ENCODE data around the gene STS.

The STS gene

DNA sequence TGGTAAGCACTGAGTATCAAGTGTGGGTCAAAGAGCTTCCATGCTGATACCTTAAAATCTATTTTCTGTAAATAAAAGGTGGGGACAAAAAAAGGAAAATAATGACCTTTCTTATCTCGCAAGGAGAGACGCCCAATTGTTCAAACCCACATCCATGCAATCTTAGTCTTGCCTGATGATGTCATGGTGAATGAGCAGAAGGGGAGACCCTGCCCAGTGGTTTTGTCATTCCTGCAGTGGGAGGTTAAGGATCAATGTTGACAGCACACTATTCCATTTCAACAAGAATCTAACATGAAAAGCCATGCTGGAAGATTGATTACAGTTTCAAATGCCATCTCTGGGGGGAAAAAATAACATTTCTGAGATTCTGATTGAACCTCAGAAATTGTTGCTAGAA, 41.2 kb downstream of the STS start:
- no peak for DNase-seq
- TF ChIP-seq, protein P1, sequence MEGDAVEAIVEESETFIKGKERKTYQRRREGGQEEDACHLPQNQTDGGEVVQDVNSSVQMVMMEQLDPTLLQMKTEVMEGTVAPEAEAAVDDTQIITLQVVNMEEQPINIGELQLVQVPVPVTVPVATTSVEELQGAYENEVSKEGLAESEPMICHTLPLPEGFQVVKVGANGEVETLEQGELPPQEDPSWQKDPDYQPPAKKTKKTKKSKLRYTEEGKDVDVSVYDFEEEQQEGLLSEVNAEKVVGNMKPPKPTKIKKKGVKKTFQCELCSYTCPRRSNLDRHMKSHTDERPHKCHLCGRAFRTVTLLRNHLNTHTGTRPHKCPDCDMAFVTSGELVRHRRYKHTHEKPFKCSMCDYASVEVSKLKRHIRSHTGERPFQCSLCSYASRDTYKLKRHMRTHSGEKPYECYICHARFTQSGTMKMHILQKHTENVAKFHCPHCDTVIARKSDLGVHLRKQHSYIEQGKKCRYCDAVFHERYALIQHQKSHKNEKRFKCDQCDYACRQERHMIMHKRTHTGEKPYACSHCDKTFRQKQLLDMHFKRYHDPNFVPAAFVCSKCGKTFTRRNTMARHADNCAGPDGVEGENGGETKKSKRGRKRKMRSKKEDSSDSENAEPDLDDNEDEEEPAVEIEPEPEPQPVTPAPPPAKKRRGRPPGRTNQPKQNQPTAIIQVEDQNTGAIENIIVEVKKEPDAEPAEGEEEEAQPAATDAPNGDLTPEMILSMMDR (IDR thresholded peaks at IDR 0.05; ENCODE audit: low read depth, low read length), result no peak
- H3K36me3 ChIP-seq, result no peaks in the 10 kb centered on the region
- no peak overlapping the region for H3K4me3 ChIP-seq (ENCODE audit: low read depth, low read length)
- H3K27ac ChIP-seq, result no peak overlapping the region
- H3K9me3 ChIP-seq (ENCODE audit: severe bottlenecking), result no peaks in the 10 kb centered on the region
- H3K27me3 ChIP-seq (ENCODE audit: insufficient read depth, low read depth, severe bottlenecking), result no peaks in the 10 kb centered on the region

DNA sequence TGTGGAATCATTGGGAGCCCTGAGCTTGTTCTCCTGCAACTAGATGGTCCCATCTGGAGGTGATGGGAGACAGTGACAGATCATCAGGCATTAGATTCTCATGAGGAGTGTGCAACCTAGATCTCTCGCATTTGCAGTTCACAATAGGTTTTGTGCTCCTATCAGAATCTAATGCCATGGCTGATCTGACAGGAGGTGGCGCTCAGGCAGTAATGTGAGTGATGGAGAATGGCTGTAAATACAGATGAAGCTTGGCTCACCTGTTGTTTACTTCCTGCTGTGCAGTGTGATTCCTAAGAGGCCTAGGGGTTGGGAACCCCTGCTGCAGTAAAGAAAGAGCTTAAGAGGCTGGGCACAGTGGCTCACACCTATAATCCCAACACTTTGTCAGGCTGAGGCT, 42.6 kb downstream of the STS start:
- H3K36me3 ChIP-seq, result no peaks in the 10 kb centered on the region
- no peaks in the 10 kb centered on the region for H3K9me3 ChIP-seq (ENCODE audit: severe bottlenecking)
- no peaks in the 10 kb centered on the region for H3K27me3 ChIP-seq (ENCODE audit: insufficient read depth, low read depth, severe bottlenecking)
- H3K4me3 ChIP-seq (ENCODE audit: low read depth, low read length), result no peak overlapping the region
- TF ChIP-seq, protein P1 (IDR thresholded peaks at IDR 0.05; ENCODE audit: low read depth, low read length), result peak; percentile 15; the same call in 1 of the 2 replicates
- peak; percentile 37 for DNase-seq
- H3K27ac ChIP-seq, result no peak overlapping the region

DNA sequence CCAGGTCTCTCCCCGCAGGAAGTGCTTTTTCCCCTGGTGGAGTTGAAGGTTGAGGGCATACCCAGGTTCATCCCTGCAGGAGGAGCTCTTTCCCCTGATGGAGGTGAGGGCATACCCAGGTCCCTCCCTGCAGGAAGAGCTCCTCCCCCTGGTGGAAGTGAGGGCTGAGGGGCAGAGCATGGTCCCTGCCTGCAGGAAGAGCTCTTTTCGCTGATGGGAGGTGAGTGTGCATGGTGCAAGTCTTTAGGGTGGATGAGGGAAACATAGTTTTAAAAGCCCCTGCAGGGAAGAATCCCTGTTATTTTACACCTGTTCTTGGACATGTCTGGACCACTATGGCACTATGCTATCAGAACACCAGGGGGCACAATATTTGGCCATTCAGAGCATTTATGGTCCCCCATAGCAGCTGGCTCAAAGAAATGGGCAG, 44.2 kb downstream of the STS start:
- Histone ChIP-seq H3K4me3 (ENCODE audit: low read depth, low read length) (no peak overlapping the region), H3K27ac (no peak overlapping the region), H3K27me3 (ENCODE audit: insufficient read depth, low read depth, severe bottlenecking) (no peaks in the 10 kb centered on the region), H3K9me3 (ENCODE audit: severe bottlenecking) (no peaks in the 10 kb centered on the region), H3K36me3 (no peaks in the 10 kb centered on the region)
- DNase-seq, result peak; percentile 35
- TF ChIP-seq, protein P1 (IDR thresholded peaks at IDR 0.05; ENCODE audit: low read depth, low read length), result peak; percentile 59

DNA sequence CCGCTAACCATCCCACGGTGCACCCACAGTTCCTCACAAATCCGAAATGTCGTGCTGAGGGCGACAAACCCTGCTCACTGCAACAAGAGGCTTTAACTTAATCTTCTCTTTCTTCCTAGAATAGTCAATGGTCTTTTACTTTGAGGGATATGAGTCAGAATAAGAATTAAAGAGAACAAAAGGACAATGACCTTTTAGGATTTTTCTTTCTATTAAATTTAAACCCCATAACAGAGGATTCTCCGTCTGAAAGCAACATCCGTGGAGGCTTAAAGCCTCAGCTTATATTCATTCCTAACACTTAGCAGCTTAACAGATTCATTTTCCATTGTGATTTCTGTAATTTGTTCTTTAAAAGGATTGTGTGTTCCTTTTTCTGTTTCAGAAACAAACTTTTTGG, 45.4 kb downstream of the STS start:
- Histone ChIP-seq H3K9me3 (ENCODE audit: severe bottlenecking) (no peaks in the 10 kb centered on the region), H3K27ac (no peak overlapping the region), H3K36me3 (no peaks in the 10 kb centered on the region), H3K27me3 (ENCODE audit: insufficient read depth, low read depth, severe bottlenecking) (no peaks in the 10 kb centered on the region), H3K4me3 (ENCODE audit: low read depth, low read length) (no peak overlapping the region)
- TF ChIP-seq, protein P1 (IDR thresholded peaks at IDR 0.05; ENCODE audit: low read depth, low read length), result no peak
- DNase-seq, result no peak

DNA sequence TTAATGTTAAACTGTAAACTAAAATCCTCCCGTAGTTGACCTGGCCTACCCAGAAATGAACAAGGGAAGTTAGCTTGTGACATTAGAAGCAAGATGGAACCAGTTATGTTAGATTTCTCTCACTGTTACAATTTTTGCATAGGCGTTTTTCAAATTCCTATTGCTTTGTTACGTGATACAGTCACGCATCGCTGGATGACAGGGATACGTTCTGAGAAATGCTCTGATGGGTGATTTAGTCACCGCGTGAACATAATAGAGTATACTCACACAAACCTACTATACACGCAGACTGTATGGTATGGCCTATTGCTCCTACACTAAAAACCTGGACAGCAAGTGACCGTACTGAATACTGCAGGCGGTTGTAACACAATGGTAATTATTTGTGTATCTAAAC, 47.1 kb downstream of the STS start:
- no peak overlapping the region for H3K4me3 ChIP-seq (ENCODE audit: low read depth, low read length)
- no peak for DNase-seq
- no peaks in the 10 kb centered on the region for H3K27me3 ChIP-seq (ENCODE audit: insufficient read depth, low read depth, severe bottlenecking)
- no peaks in the 10 kb centered on the region for H3K36me3 ChIP-seq
- H3K27ac ChIP-seq, result no peak overlapping the region
- TF ChIP-seq, protein P1 (IDR thresholded peaks at IDR 0.05; ENCODE audit: low read depth, low read length), result no peak
- H3K9me3 ChIP-seq (ENCODE audit: severe bottlenecking), result no peaks in the 10 kb centered on the region

Measured in WERI-Rb-1 (cell line).